H1 (cell line): ENCODE measurements around the gene UQCRQ.

Experiments used
- CBX5 ChIP-seq: fragments of 300-800, 300-1000 bp; sonication (generic); IDR thresholded peaks from 2 replicates; pipeline ENCODE4 v1.7.1; 2016; ENCODE audit warnings: antibody characterized with exemption, low read length, low read depth
- CEBPB ChIP-seq: IDR thresholded peaks from 2 replicates; pipeline ENCODE4 v1.6.1; 2012; ENCODE audit warnings: low read depth, low read length
- EZH2 ChIP-seq: fragments of 200-600 bp; sonication (generic); IDR thresholded peaks from 2 replicates; pipeline ENCODE4 v1.7.1; 2012; ENCODE audit warnings: low read depth, mild to moderate bottlenecking, moderate library complexity, low read length, inconsistent platforms; ENCODE audit not compliant: severe bottlenecking
- JUND ChIP-seq: IDR thresholded peaks from 2 replicates; pipeline ENCODE4 v1.6.1; 2011; ENCODE audit warnings: mild to moderate bottlenecking, improper control_type of control experiment, low read length
- MAFK ChIP-seq: IDR thresholded peaks from 2 replicates; pipeline ENCODE4 v1.6.1; 2012; ENCODE audit warnings: low read depth, mild to moderate bottlenecking, improper control_type of control experiment, low read length
- POLR2A ChIP-seq, 2 experiments: IDR thresholded peaks; 1 replicate in 1 of 2; 2 replicates in 1 of 2; pipeline ENCODE4 v1.6.1; 2011; ENCODE audit warnings: low read depth in 2 of 2, low read length in 2 of 2, mild to moderate bottlenecking in 2 of 2; ENCODE audit errors: control extremely low read depth in 1 of 2
- SAP30 ChIP-seq: fragments of 300-600 bp; sonication (generic); IDR thresholded peaks from 2 replicates; pipeline ENCODE4 v1.7.1; 2012; ENCODE audit warnings: low read length, moderate library complexity, mild to moderate bottlenecking, inconsistent platforms; ENCODE audit not compliant: insufficient read depth, insufficient replicate concordance
- TAF1 ChIP-seq: IDR thresholded peaks from 2 replicates; pipeline ENCODE4 v1.6.1; 2011; ENCODE audit warnings: mild to moderate bottlenecking, low read depth, low read length
- TF ChIP-seq, protein P1 (sequence below), 3 experiments: IDR thresholded peaks; 1 replicate in 2 of 3; 2 replicates in 1 of 3; pipeline versions ENCODE4 v1.5.1 to v1.6.1; 2011; ENCODE audit warnings: low read length in 3 of 3, mild to moderate bottlenecking in 3 of 3, inconsistent platforms in 2 of 3, low read depth in 1 of 3, moderate library complexity in 1 of 3; ENCODE audit not compliant: insufficient read depth in 1 of 3; ENCODE audit errors: control extremely low read depth in 1 of 3

DNA sequence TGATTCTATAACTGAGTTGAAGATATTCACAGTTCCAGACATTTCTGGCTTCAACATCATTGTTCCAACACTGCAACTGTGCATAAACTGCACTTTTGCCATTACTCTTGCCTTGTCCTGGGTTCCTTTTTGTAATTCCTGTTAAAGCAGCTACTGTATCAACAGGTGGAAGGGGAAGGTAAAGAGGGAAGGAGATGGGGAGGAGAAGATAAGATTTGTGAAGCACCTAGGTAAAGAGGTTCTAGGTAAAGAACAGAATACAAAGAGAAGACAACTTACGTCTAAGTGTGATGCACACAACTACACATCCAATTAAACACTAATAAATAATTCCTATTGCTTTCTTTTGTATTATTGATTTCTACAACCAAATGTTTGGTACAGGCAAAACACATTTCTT lies 43.3 kb downstream of the UQCRQ start:
- TF ChIP-seq POLR2A (IDR thresholded peaks at IDR 0.05; ENCODE audit: control extremely low read depth in 1 of 2, low read depth in 2 of 2, low read length in 2 of 2) (no peak), MAFK (no peak), CBX5 (no peak), EZH2 (no peak), SAP30 (no peak), TAF1 (no peak), JUND (no peak), CEBPB (no peak)
- TF ChIP-seq, protein P1, sequence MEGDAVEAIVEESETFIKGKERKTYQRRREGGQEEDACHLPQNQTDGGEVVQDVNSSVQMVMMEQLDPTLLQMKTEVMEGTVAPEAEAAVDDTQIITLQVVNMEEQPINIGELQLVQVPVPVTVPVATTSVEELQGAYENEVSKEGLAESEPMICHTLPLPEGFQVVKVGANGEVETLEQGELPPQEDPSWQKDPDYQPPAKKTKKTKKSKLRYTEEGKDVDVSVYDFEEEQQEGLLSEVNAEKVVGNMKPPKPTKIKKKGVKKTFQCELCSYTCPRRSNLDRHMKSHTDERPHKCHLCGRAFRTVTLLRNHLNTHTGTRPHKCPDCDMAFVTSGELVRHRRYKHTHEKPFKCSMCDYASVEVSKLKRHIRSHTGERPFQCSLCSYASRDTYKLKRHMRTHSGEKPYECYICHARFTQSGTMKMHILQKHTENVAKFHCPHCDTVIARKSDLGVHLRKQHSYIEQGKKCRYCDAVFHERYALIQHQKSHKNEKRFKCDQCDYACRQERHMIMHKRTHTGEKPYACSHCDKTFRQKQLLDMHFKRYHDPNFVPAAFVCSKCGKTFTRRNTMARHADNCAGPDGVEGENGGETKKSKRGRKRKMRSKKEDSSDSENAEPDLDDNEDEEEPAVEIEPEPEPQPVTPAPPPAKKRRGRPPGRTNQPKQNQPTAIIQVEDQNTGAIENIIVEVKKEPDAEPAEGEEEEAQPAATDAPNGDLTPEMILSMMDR (IDR thresholded peaks at IDR 0.05; ENCODE audit: control extremely low read depth in 1 of 3, insufficient read depth in 1 of 3, low read depth in 1 of 3, low read length in 3 of 3): no peak
